Activated CD8-positive, alpha-beta memory T cell treated with anti-CD3 and anti-CD28 coated beads, Interleukin-2, amount 50 U/mL, for 4 hours (primary cell): ENCODE data around the gene OCIAD2.
"Not testable (repeated sequence)": the region's sequence is repeated elsewhere in the genome, so short reads cannot be mapped to it uniquely, and the experiment has no call there.

Source experiments
- DNase-seq: peaks from one replicate; pipeline ENCODE4 v3.0.0-alpha.2; 2020

The OCIAD2 gene

DNA sequence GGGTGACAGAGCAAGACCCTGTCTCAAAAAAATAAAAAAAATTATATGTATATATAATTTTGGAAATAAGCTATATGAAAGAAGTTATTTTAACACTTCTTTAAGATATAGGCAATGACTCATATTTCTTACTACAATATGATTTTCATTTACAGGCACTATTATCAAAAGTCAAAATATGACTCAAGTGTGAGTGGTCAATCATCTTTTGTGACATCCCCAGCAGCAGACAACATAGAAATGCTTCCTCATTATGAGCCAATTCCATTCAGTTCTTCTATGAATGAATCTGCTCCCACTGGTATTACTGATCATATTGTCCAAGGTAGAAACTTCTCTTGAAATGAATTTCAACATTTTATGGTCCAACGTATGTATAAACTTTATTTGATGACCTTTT, 54.9 kb downstream of the OCIAD2 start:
- DNase-seq: no peak

DNA sequence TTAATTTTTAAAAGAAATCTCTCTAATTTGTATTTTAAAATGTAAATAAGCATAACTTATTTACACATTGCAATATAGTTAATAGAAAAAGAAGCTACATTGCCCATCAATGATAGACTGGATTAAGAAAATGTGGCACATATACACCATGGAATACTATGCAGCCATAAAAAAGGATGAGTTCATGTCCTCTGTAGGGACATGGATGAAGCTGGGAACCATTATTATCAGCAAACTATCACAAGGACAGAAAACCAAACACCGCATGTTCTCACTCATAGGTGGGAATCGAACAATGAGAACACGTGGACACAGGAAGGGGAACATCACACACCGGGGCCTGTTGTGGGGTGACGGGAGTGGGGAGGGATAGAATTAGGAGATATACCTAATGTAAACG, 57.8 kb downstream of the OCIAD2 start:
- not testable (repeated sequence) for DNase-seq

DNA sequence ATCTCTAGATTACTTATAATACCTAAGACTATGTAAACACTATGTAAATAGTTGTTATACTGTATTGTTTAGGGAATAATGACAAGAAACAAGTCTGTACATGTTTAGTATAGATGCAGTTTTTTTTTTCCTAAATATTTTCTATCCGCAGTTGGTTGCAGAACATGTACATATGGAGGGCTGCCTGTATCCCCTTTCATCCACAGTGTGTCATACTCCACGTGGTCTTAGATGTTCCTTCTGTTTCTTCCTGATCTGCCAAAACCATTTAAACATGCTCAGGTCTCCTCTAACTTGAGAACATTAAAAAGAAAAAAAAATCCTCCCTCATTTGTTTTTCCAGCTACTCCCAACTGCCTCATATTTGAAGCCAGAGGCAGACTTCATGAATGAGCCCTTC, 61.7 kb downstream of the OCIAD2 start:
- no peak for DNase-seq

DNA sequence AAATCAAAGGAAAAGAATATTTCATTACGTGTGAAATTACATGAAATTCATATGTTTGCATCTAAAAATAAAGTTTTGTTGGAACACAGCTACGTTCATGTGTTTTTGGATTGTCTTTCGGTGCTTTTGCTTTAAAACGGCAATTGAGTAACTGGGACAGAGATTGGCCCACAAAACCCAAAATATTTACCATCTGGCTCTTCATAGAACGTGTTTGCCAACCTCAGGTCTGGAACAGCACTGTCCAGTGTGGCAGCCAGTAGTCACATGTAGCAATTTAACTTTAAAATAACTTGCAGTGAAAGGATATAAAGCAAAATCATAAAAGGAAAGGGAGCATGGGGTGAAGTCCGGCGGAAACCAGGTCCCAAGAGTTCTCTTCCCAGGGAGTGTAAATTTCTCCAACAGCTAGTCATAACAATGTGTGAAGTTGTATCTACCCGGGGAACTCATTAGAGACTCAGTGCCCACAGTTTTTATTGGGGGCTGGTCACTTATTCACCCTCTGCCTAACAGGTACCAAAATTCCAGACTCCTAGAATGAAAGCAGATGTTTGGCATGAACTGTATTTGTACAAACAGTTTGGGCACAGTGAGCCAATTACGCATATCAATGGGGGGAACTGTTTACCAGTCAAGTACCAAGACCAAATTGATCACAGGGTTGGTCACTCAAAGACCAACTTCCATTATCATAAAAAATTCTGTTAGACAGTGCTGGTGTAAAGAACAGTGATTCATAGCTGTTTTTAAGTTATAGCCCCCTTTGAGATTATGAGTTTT, 65.3 kb downstream of the OCIAD2 start:
- DNase-seq: no peak

DNA sequence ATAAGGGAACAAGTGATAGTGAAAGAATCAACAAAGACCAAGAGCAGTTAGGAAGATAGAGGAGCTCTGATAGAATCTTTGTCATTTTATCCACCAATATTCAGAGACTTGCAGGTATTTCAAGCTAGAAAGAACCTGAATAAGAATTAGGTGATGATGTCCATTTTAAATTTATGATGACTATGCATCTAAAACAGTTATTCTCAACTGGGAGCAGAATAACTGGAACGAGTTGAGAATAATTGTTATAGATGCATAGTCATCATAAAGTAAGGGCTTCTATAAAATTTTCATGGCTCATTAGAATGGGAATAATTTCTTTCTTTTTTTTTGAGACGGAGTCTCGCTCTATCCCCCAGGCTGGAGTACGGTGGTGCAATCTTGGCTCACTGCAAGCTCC, 69.9 kb downstream of the OCIAD2 start:
- DNase-seq: no peak
